HG02642 (cell line): ENCODE data around the gene NACA.
"Not testable (repeated sequence)": the region's sequence is repeated elsewhere in the genome, so short reads cannot be mapped to it uniquely, and the experiment has no call there.

Experiments used
- ATAC-seq: cut with Tn5 transposase; IDR thresholded peaks from one replicate; pipeline ENCODE4 v1.9.1; 2021; ENCODE audit warnings: mild to moderate bottlenecking; ENCODE audit not compliant: unreplicated experiment, poor library complexity

The NACA gene

GRCh38 chr12:56724972-56725722 lies at the start of gene NACA:
TSS of gene NACA (minus strand) at chr12:56725299. CDS start at chr12:56724521, 778 bp downstream.
- peak; percentile 95 for ATAC-seq

- no peak for ATAC-seq
Measured at GRCh38 chr12:56773113-56773512, 48.0 kb upstream of the NACA start.

GRCh38 chr12:56772625-56773024 lies 47.5 kb upstream of the NACA start:
- ATAC-seq = no peak

GRCh38 chr12:56769868-56770267 lies 44.8 kb upstream of the NACA start:
- ATAC-seq = no peak

GRCh38 chr12:56768424-56768823 lies 43.3 kb upstream of the NACA start:
- no peak for ATAC-seq

- ATAC-seq = peak; percentile 97
Measured at GRCh38 chr12:56766535-56766934, 41.4 kb upstream of the NACA start.

GRCh38 chr12:56763753-56764657 lies 38.9 kb upstream of the NACA start:
- no peak for ATAC-seq

- no peak for ATAC-seq
Measured at GRCh38 chr12:56761812-56762211, 36.7 kb upstream of the NACA start.

GRCh38 chr12:56760460-56760859 lies 35.4 kb upstream of the NACA start:
- ATAC-seq = no peak

GRCh38 chr12:56759263-56759908 lies 34.3 kb upstream of the NACA start:
- no peak for ATAC-seq

GRCh38 chr12:56758728-56759262 lies 33.7 kb upstream of the NACA start:
- no peak for ATAC-seq

GRCh38 chr12:56757971-56758370 lies 32.9 kb upstream of the NACA start:
- not testable (repeated sequence) for ATAC-seq

GRCh38 chr12:56753566-56753965 lies 28.5 kb upstream of the NACA start:
- no peak for ATAC-seq

GRCh38 chr12:56751712-56752598 lies 26.9 kb upstream of the NACA start, which contains the start of gene PRIM1:
TSS of gene PRIM1 (minus strand) at chr12:56752323. CDS start at chr12:56752298, 25 bp downstream.
- ATAC-seq = peak; percentile 86

- not testable (repeated sequence) for ATAC-seq
Measured at GRCh38 chr12:56750596-56750995, 25.5 kb upstream of the NACA start.

GRCh38 chr12:56749853-56750252 lies 24.8 kb upstream of the NACA start:
- no peak for ATAC-seq

- ATAC-seq = no peak
Measured at GRCh38 chr12:56749359-56749758, 24.3 kb upstream of the NACA start.

GRCh38 chr12:56728139-56728861 lies 3.2 kb upstream of the NACA start:
- ATAC-seq = no peak

- ATAC-seq = not testable (repeated sequence)
Measured at GRCh38 chr12:56726196-56726675, 1.1 kb upstream of the NACA start.
